OCI-LY1 (cell line): ENCODE measurements around the gene DECR2.

Experiments used
- H2AFZ ChIP-seq: fragments of 200-600 bp; sonication (generic), shearing (Covaris generic); 2 replicates; pipeline ENCODE4 v1.6.0; 2014; ENCODE audit warnings: antibody characterized with exemption, mild to moderate bottlenecking, low read length
- H3F3A ChIP-seq: fragments of 200-600 bp; sonication (generic), shearing (Covaris generic); 2 replicates; pipeline ENCODE4 v1.6.0; 2014; ENCODE audit warnings: mild to moderate bottlenecking, antibody characterized with exemption, low read length, moderate library complexity; ENCODE audit not compliant: insufficient read depth
- H3K27ac ChIP-seq: fragments of 200-600 bp; sonication (generic); 2 replicates; pipeline ENCODE4 v1.5.1; 2014; ENCODE audit warnings: low read length, mixed run types, mild to moderate bottlenecking, low read depth; ENCODE audit not compliant: poor library complexity, severe bottlenecking
- H3K27me3 ChIP-seq: fragments of 200-600 bp; sonication (generic); 2 replicates; pipeline ENCODE4 v1.6.0; 2014; ENCODE audit warnings: antibody characterized with exemption, mild to moderate bottlenecking, low read length, moderate library complexity; ENCODE audit not compliant: insufficient read depth
- H3K36me3 ChIP-seq: fragments of 200-600 bp; sonication (generic); 2 replicates; pipeline ENCODE4 v1.6.1; 2014; ENCODE audit warnings: mild to moderate bottlenecking, antibody characterized with exemption, low read length, moderate library complexity, mixed read lengths; ENCODE audit not compliant: insufficient read depth
- H3K4me1 ChIP-seq: fragments of 200-600 bp; sonication (generic); 2 replicates; pipeline ENCODE4 v1.5.1; 2014; ENCODE audit warnings: mild to moderate bottlenecking, low read length, moderate library complexity; ENCODE audit not compliant: insufficient read depth, severe bottlenecking
- H3K4me2 ChIP-seq: fragments of 200-600 bp; sonication (generic), shearing (Covaris generic); 2 replicates; pipeline ENCODE4 v1.6.1; 2014; ENCODE audit warnings: low read length
- H3K4me3 ChIP-seq: fragments of 200-600 bp; sonication (generic); 2 replicates; pipeline ENCODE4 v1.5.1; 2014; ENCODE audit warnings: low read length, low read depth, mild to moderate bottlenecking, mixed read lengths; ENCODE audit not compliant: poor library complexity, severe bottlenecking
- H3K79me2 ChIP-seq: fragments of 200-600 bp; shearing (Covaris generic); 2 replicates; pipeline ENCODE4 v1.6.1; 2016; ENCODE audit warnings: mixed run types, low read length, mixed read lengths; ENCODE audit not compliant: insufficient read depth
- H3K9ac ChIP-seq: fragments of 200-600 bp; sonication (generic), shearing (Covaris generic); 2 replicates; pipeline ENCODE4 v1.6.1; 2014; ENCODE audit warnings: mild to moderate bottlenecking, low read length, mixed read lengths
- H3K9me2 ChIP-seq: fragments of 200-600 bp; sonication (generic), shearing (Covaris generic); 2 replicates; pipeline ENCODE4 v1.6.1; 2014; ENCODE audit warnings: low read depth, mild to moderate bottlenecking, low read length, mixed read lengths
- H3K9me3 ChIP-seq: fragments of 200-600 bp; shearing (Covaris generic); 2 replicates; pipeline ENCODE4 v1.6.1; 2014; ENCODE audit warnings: low read length, mixed read lengths
- H4K20me1 ChIP-seq: fragments of 200-600 bp; sonication (generic), shearing (Covaris generic); 2 replicates; pipeline ENCODE4 v1.6.0; 2016; ENCODE audit warnings: mild to moderate bottlenecking, low read length; ENCODE audit not compliant: insufficient read depth
- EZH2 ChIP-seq: fragments of 200-600 bp; sonication (generic), shearing (Covaris generic); IDR thresholded peaks from 2 replicates; pipeline ENCODE4 v1.8.0; 2017; ENCODE audit warnings: borderline replicate concordance, mixed run types, mild to moderate bottlenecking, antibody characterized with exemption, low read length, moderate library complexity, mixed read lengths
- TF ChIP-seq, protein P1 (sequence below): fragments of 200-600 bp; sonication (generic), shearing (Covaris generic); IDR thresholded peaks from 2 replicates; pipeline ENCODE4 v1.5.1; 2017; ENCODE audit warnings: mild to moderate bottlenecking, antibody characterized with exemption, low read length, moderate library complexity, mixed read lengths

DECR2 gene

DNA sequence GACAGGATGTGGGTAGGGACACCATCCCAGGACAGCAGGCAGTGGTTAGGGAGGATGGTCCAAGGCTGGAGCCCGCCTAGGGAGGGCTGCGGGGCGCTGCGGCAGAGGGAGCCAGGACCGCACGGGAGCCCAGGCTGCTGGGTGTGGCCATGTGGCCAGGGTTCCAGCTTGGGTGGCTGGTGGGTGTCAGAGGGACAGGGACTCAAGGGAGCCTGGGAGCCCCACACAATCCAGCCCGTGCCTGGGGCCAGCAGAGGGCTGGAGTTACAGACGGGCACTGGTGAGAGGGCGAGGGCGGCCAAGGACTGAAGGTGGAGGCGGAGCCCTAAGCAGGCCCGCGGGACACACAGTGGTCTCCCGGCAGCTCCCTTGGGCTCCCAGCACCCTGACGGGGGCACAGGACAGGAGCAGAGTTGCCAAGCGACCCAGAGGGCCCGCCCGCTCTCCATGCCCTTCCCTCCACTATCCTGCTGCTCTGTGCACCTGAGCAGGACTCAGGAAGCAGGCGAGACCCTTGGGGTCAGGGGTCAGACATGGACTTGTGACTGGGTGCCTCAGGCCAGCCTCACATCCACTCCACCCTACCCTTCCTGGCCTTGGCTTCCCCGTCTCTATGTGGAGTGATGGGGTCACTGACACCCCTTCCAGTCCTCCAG, 38.4 kb upstream of the DECR2 start:
- no peaks in the 10 kb centered on the region for H3K9me3 ChIP-seq
- H2AFZ ChIP-seq: no peak overlapping the region
- no peaks in the 10 kb centered on the region for H3K9me2 ChIP-seq
- peaks cover 24% of the 10 kb centered on the region for H3K36me3 ChIP-seq
- no peak overlapping the region for H3K9ac ChIP-seq
- H4K20me1 ChIP-seq: no peaks in the 10 kb centered on the region
- H3K4me1 ChIP-seq: no peaks in the 10 kb centered on the region
- no peak overlapping the region for H3K27ac ChIP-seq
- no peaks in the 10 kb centered on the region for H3K79me2 ChIP-seq
- H3F3A ChIP-seq: no peaks in the 10 kb centered on the region
- no peak overlapping the region for H3K4me3 ChIP-seq
- TF ChIP-seq, protein P1, sequence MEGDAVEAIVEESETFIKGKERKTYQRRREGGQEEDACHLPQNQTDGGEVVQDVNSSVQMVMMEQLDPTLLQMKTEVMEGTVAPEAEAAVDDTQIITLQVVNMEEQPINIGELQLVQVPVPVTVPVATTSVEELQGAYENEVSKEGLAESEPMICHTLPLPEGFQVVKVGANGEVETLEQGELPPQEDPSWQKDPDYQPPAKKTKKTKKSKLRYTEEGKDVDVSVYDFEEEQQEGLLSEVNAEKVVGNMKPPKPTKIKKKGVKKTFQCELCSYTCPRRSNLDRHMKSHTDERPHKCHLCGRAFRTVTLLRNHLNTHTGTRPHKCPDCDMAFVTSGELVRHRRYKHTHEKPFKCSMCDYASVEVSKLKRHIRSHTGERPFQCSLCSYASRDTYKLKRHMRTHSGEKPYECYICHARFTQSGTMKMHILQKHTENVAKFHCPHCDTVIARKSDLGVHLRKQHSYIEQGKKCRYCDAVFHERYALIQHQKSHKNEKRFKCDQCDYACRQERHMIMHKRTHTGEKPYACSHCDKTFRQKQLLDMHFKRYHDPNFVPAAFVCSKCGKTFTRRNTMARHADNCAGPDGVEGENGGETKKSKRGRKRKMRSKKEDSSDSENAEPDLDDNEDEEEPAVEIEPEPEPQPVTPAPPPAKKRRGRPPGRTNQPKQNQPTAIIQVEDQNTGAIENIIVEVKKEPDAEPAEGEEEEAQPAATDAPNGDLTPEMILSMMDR: no peak
- TF ChIP-seq EZH2: no peak
- H3K4me2 ChIP-seq: no peak overlapping the region
- H3K27me3 ChIP-seq: no peaks in the 10 kb centered on the region

DNA sequence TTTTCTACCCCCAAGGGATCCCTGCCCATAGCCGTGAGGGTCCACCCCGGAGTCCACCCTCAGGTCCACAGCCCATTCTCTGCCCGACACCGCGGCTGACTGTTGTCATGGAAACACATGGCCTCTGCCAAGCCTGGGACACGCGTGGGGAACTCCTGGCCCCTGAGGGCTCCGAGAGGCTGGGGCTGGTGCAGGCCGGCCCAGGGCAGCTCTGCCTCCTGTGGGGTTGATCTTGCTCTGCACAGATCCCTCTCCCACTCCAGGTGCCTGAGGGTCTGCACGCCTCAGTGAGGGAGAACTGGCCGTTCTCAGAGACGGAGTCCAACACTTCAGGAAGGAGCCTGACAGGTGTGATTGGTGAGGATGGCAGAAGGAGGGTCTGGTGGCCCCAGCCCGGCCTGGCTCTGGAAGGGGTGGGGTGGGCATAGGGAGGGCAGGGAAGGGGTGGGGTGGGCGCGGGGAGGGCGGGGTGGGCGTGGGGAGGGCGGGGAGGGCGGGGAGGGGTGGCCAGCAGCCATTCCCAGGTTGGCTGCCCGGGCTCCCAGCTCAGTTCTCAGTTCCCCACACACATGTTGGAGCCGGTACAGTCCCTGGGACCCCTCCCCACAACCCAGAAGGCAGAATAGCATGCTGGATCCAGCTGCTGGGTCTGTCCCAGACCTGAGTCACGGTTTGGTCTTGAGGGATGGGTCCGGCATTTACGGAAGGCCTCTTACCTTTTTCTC, 37.8 kb upstream of the DECR2 start:
- H3K9me3 ChIP-seq: no peaks in the 10 kb centered on the region
- H3K36me3 ChIP-seq: peaks cover 31% of the 10 kb centered on the region
- H4K20me1 ChIP-seq: no peaks in the 10 kb centered on the region
- no peaks in the 10 kb centered on the region for H3F3A ChIP-seq
- no peak overlapping the region for H3K4me2 ChIP-seq
- no peaks in the 10 kb centered on the region for H3K4me1 ChIP-seq
- H3K27me3 ChIP-seq: no peaks in the 10 kb centered on the region
- TF ChIP-seq, protein P1: no peak
- TF ChIP-seq EZH2: no peak
- no peak overlapping the region for H3K4me3 ChIP-seq
- H3K9me2 ChIP-seq: no peaks in the 10 kb centered on the region
- no peaks in the 10 kb centered on the region for H3K79me2 ChIP-seq
- no peak overlapping the region for H3K27ac ChIP-seq
- no peak overlapping the region for H2AFZ ChIP-seq
- no peak overlapping the region for H3K9ac ChIP-seq

DNA sequence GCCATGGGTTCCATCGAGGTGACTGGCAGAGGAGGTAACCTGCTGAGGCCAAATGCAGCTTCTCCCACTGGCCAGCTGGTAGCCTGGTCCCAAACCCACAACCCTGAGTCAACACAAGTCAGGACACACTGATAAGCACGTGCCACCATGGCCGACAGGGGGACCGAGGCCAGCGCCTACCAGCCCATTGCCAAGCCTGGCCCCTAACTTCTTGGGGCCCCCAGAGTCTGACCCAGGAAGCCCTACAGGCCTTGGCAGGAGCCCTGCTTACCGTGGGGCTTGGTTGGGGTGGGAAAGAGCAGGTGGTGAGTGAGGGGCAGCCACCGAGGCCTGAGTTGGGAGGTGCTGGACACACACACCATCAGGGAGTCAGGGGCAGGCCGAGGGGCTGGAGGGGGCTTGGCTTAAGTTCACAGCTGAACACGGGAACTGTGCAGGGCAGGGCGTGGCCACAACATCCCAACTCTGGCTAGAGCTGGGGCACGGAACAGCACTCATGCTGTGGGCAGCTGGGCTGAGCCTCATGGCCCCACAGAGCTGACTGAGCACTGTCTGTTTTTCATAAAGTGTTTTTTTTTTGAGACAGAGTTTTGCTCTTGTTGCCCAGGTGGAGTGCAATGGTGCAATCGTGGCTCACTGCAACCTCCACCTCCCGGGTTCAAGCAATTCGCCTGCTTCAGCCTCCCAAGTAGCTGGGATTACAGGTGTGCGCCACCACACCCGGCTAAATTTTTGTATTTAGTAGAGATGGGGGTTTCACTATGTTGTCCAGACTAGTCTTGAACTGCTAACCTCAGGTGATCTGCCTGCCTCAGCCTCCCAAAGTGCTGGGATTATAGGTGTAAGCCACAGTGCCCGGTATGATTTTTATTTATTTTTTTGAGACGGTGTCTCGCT, 36.8 kb upstream of the DECR2 start:
- no peak overlapping the region for H2AFZ ChIP-seq
- no peaks in the 10 kb centered on the region for H3K9me3 ChIP-seq
- no peaks in the 10 kb centered on the region for H4K20me1 ChIP-seq
- H3K27me3 ChIP-seq: no peaks in the 10 kb centered on the region
- no peak for TF ChIP-seq EZH2
- TF ChIP-seq, protein P1: no peak
- H3K4me2 ChIP-seq: no peak overlapping the region
- H3K4me3 ChIP-seq: no peak overlapping the region
- H3K79me2 ChIP-seq: no peaks in the 10 kb centered on the region
- H3K36me3 ChIP-seq: peaks cover 34% of the 10 kb centered on the region
- H3K9me2 ChIP-seq: no peaks in the 10 kb centered on the region
- peaks cover 8% of the 10 kb centered on the region for H3K4me1 ChIP-seq
- H3K27ac ChIP-seq: no peak overlapping the region
- no peaks in the 10 kb centered on the region for H3F3A ChIP-seq
- H3K9ac ChIP-seq: no peak overlapping the region
